Measurements from ENCODE around the gene EFHC1.
"Not testable (repeated sequence)": the region's sequence is repeated elsewhere in the genome, so short reads cannot be mapped to it uniquely, and the experiment has no call there.

The EFHC1 gene

GRCh38 chr6:52423448-52423847 lies 3.3 kb downstream of the EFHC1 start:
- peaks cover 14 to 16% of the 10 kb centered on the region in 2 experiments for H3K4me1 ChIP-seq (ENCODE audit: control insufficient read depth in 1 of 2, insufficient read depth in 1 of 2, low read depth in 1 of 2, low read length in 1 of 2)
- no peaks in the 10 kb centered on the region for H3K36me3 ChIP-seq
- TF ChIP-seq, protein P1, sequence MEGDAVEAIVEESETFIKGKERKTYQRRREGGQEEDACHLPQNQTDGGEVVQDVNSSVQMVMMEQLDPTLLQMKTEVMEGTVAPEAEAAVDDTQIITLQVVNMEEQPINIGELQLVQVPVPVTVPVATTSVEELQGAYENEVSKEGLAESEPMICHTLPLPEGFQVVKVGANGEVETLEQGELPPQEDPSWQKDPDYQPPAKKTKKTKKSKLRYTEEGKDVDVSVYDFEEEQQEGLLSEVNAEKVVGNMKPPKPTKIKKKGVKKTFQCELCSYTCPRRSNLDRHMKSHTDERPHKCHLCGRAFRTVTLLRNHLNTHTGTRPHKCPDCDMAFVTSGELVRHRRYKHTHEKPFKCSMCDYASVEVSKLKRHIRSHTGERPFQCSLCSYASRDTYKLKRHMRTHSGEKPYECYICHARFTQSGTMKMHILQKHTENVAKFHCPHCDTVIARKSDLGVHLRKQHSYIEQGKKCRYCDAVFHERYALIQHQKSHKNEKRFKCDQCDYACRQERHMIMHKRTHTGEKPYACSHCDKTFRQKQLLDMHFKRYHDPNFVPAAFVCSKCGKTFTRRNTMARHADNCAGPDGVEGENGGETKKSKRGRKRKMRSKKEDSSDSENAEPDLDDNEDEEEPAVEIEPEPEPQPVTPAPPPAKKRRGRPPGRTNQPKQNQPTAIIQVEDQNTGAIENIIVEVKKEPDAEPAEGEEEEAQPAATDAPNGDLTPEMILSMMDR (IDR thresholded peaks at IDR 0.05), result no peak
- no peaks in the 10 kb centered on the region for H3K27me3 ChIP-seq
- no peak overlapping the region for H3K4me3 ChIP-seq (ENCODE audit: low read depth in 1 of 2, low read length in 1 of 2)
- no peaks in the 10 kb centered on the region for H3K9me3 ChIP-seq
- H3K27ac ChIP-seq, result no peak overlapping the region

- H3K4me3 ChIP-seq (ENCODE audit: low read depth in 1 of 2, low read length in 1 of 2), result no peak overlapping the region
- H3K9me3 ChIP-seq, result no peaks in the 10 kb centered on the region
- H3K27ac ChIP-seq, result no peak overlapping the region
- TF ChIP-seq, protein P1 (IDR thresholded peaks at IDR 0.05), result no peak
- H3K36me3 ChIP-seq, result no peaks in the 10 kb centered on the region
- H3K27me3 ChIP-seq, result no peaks in the 10 kb centered on the region
- peaks cover 14 to 16% of the 10 kb centered on the region in 2 experiments for H3K4me1 ChIP-seq (ENCODE audit: control insufficient read depth in 1 of 2, insufficient read depth in 1 of 2, low read depth in 1 of 2, low read length in 1 of 2)
Observed at GRCh38 chr6:52423971-52424381, 3.8 kb downstream of the EFHC1 start.

GRCh38 chr6:52424513-52424912 lies 4.4 kb downstream of the EFHC1 start:
- TF ChIP-seq, protein P1 (IDR thresholded peaks at IDR 0.05), result no peak
- H3K9me3 ChIP-seq, result no peaks in the 10 kb centered on the region
- H3K27ac ChIP-seq, result no peak overlapping the region
- H3K36me3 ChIP-seq, result no peaks in the 10 kb centered on the region
- H3K4me1 ChIP-seq (ENCODE audit: control insufficient read depth in 1 of 2, insufficient read depth in 1 of 2, low read depth in 1 of 2, low read length in 1 of 2), result peaks cover 11 to 13% of the 10 kb centered on the region in 2 experiments
- H3K4me3 ChIP-seq (ENCODE audit: low read depth in 1 of 2, low read length in 1 of 2), result no peak overlapping the region
- H3K27me3 ChIP-seq, result no peaks in the 10 kb centered on the region

DNA sequence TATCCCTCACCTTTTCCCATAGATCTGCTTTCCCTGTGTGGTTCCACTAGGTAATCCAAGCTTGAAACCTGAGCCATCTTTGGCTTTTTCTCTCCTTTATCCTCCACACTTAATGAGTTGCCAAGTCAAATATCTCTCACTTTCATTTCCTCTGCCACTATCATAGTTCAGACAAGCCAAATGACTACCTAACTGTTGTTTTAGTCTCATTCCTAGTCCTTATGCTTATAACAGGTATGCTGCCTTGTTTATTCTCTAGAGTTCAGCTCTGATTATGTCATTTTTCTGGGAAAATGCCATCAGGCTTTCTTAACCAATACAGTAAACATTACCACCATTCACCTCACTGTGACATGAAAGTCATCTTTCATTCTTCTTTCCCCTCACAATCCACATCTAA lies 6.5 kb downstream of the EFHC1 start:
- Histone ChIP-seq H3K27me3 (no peaks in the 10 kb centered on the region), H3K36me3 (no peaks in the 10 kb centered on the region), H3K9me3 (no peaks in the 10 kb centered on the region), H3K4me1 (ENCODE audit: control insufficient read depth in 1 of 2, insufficient read depth in 1 of 2, low read depth in 1 of 2, low read length in 1 of 2) (no peaks in the 10 kb centered on the region), H3K27ac (no peak overlapping the region), H3K4me3 (ENCODE audit: low read depth in 1 of 2, low read length in 1 of 2) (no peak overlapping the region)
- TF ChIP-seq, protein P1 (IDR thresholded peaks at IDR 0.05), result no peak

DNA sequence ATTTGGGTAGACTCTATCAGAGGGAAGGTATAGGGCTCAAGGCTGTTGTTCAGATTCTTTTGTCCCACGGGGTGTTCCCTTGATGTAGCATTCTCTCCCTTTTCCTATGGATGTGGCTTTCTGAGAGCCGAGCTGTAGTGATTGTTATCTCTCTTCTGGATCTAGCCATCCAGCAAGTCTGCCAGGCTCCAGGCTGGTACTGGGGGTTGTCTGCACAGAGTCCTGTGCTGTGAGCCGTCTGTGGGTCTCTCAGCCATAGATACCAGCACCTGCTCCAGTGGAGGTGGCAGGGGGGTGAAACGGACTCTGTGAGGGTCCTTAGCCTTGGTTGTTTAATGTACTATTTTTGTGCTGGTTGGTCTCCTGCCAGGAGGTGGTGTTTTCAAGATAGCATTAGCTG lies 13.2 kb downstream of the EFHC1 start:
- H3K36me3 ChIP-seq; H3K9me3 ChIP-seq; H3K27ac ChIP-seq; H3K4me1 ChIP-seq (ENCODE audit: control insufficient read depth in 1 of 2, insufficient read depth in 1 of 2, low read depth in 1 of 2, low read length in 1 of 2); H3K4me3 ChIP-seq (ENCODE audit: low read depth in 1 of 2, low read length in 1 of 2); H3K27me3 ChIP-seq: not testable (repeated sequence)

GRCh38 chr6:52435345-52435744 lies 15.2 kb downstream of the EFHC1 start:
- TF ChIP-seq, protein P1 (IDR thresholded peaks at IDR 0.05), result no peak
- no peaks in the 10 kb centered on the region for H3K27me3 ChIP-seq
- H3K36me3 ChIP-seq, result no peaks in the 10 kb centered on the region
- no peaks in the 10 kb centered on the region for H3K9me3 ChIP-seq
- H3K27ac ChIP-seq, result no peak overlapping the region
- H3K4me3 ChIP-seq (ENCODE audit: low read depth in 1 of 2, low read length in 1 of 2), result no peak overlapping the region
- no peaks in the 10 kb centered on the region for H3K4me1 ChIP-seq (ENCODE audit: control insufficient read depth in 1 of 2, insufficient read depth in 1 of 2, low read depth in 1 of 2, low read length in 1 of 2)
